Frontal cortex (tissue), 4 donors: Measurements from ENCODE around the gene EIF3B. TPM values are rescaled to one million over a fixed set of nuclear protein-coding genes. Genes with fewer than 3 reads are reported as not detected.

Experiments
- DNase-seq, 2 donors: peaks; one replicate each; pipeline ENCODE4 v3.0.0; 2012; ENCODE audit warnings: low spot score in 2 of 2
- FAIRE-seq: peaks from 2 replicates; lab custom pipeline; 2012; peaks lifted over from hg19 to GRCh38; lab: Jason Lieb, UNC
- small RNA-seq: library from RNA; depleted of rRNA; stranded (forward); fragments of <200 nt; gene quantifications from one replicate; pipeline ENCODE3, GENCODE V24; 2014
- total RNA-seq: library from RNA; depleted of rRNA; stranded (reverse); fragments of >200 nt; gene quantifications from one replicate; pipeline ENCODE4 v1.2.3, GENCODE V29; 2014
- donor health status: control.
- donor health status: control.
- donor health status: control.

The EIF3B gene
- total RNA-seq, 1 donor from 2014 or later, result 62.8 TPM

DNA sequence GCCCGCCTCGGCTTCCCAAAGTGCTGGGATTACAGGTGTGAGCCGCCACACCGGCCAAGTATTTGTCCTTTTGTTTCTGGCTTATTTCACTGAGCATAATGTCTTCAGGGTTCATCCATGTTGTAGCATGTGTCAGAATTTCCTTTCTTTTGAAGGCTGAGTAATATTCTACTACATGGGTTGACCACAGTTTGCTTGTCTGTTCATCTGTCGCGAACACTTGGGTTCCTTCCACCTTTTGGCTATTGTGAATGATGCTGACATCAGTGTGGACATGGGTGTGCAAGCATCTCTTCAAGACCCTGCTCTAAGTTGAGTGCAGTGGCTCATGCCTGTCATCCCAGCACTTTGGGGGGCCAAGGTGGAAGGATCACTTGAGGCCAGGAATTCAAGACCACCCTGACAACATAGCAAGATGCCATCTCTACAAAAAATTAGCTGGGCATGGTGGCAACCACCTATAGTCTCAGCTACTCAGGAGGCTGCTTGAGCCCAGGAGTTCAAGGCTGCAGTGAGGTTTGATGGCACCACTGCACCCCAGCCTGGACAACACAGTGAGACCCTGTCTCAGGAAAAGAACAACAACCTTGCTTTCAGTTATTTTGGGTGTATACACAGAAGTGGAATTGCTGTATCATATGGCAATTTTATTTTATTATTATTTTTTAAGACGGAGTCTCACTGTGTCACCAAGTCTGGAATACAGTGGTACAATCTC, 65.7 kb downstream of the EIF3B start:
- FAIRE-seq (no peak), DNase-seq (no peak)

DNA sequence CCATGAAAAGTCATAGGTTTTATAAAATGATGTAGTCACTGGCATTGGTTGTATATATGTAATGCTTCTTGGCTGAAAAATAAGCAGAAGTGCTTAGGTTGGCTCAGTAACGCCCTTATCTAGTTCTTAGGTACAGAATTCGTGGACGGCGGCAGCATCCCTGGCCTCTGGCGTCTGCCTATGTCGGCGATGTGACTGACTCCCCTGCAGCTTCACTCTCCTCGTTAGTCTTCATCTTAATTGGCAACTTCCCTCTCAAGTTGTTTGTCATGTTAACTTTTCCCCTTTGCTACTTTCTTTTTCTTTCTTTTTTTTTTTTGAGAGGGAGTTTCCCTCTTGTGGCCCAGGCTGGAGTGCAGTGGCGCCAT, 67.3 kb downstream of the EIF3B start:
- DNase-seq, result no peak
- FAIRE-seq, result no peak

DNA sequence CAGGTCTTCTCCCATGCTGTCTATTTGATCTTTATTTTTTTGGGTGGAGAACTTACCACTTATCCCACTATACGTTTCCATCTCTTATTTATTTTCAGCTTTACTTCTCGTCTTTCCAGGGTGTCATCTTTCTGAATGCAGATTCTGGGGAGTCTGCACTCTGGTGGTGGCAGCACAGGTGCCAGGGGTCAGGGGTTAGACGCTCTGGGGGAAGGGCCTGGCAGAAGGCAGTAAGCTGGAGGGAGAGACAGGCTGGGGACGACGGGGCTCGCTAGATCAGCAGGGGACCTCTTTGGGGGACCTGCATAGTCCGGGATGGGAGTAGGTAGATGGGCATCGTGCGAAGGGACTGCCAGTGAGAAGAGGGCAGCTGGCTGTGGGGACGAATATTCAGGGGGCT, 71.1 kb downstream of the EIF3B start:
- DNase-seq, result no peak

More for the DNA sequence above, 71.1 kb downstream of the EIF3B start:
- no peak for FAIRE-seq

Small RNA genes within 50 kb of the gene (small RNA-seq; reads per million reads assigned to genes)
- gene AC004840.2, result not detected

Other genes starting within 250 kb of the EIF3B start
- gene MAD1L1, start 121.9 kb upstream of the EIF3B start, total RNA-seq, result 37.1 TPM
- 15.9 TPM for gene MRM2, start 112.6 kb upstream of the EIF3B start, total RNA-seq
- gene NUDT1, start 112.6 kb upstream of the EIF3B start, total RNA-seq, result 15.5 TPM
- gene SNX8, start 40.4 kb upstream of the EIF3B start, total RNA-seq, result 3.3 TPM
- gene CHST12, start 48.8 kb downstream of the EIF3B start, total RNA-seq, result 2.0 TPM
- not detected for gene GRIFIN, start 121.6 kb downstream of the EIF3B start, total RNA-seq
- gene LFNG, start 164.9 kb downstream of the EIF3B start, total RNA-seq, result 9.4 TPM
- 16.7 TPM for gene BRAT1, start 200.7 kb downstream of the EIF3B start, total RNA-seq
- gene IQCE, start 204.2 kb downstream of the EIF3B start, total RNA-seq, result 17.9 TPM